Aorta (tissue), 5 donors: ENCODE results near the gene GJC2. TPM values are rescaled to one million over a fixed set of nuclear protein-coding genes. Genes with fewer than 3 reads are reported as not detected.
"Not testable (repeated sequence)": the region's sequence is repeated elsewhere in the genome, so short reads cannot be mapped to it uniquely, and the experiment has no call there.

Experiments used
- ATAC-seq: fragments of 200-7000 bp; cut with Tn5 transposase; one replicate; pipeline ENCODE4 v1.9.1; 2022; ENCODE audit warnings: moderate library complexity; ENCODE audit not compliant: low FRiP score
- DNase-seq, 2 donors: peaks; one replicate each; pipeline ENCODE4 v3.0.0-alpha.2; 2020
- H3K27ac ChIP-seq, 2 donors: one replicate each; pipeline ENCODE4 v1.5.1; 2013; ENCODE audit warnings: low read length in 2 of 2, mild to moderate bottlenecking in 2 of 2, moderate library complexity in 2 of 2, control low read depth in 1 of 2, inconsistent platforms in 1 of 2, low read depth in 1 of 2
- H3K27me3 ChIP-seq, 2 donors: one replicate each; pipeline ENCODE4 v1.6.1; 2013; ENCODE audit warnings: control low read depth in 1 of 2, low read length in 1 of 2, mild to moderate bottlenecking in 1 of 2, moderate library complexity in 1 of 2; ENCODE audit not compliant: insufficient read depth in 2 of 2, control insufficient read depth in 1 of 2
- H3K36me3 ChIP-seq, 2 donors: one replicate each; pipeline ENCODE4 v1.6.1; 2013; ENCODE audit warnings: control low read depth in 1 of 2, low read length in 1 of 2, mild to moderate bottlenecking in 1 of 2; ENCODE audit not compliant: insufficient read depth in 2 of 2, control insufficient read depth in 1 of 2
- H3K4me1 ChIP-seq, 2 donors: one replicate each; pipeline ENCODE4 v1.6.1; 2013; ENCODE audit warnings: low read length in 2 of 2, control low read depth in 1 of 2, mild to moderate bottlenecking in 1 of 2, moderate library complexity in 1 of 2; ENCODE audit not compliant: insufficient read depth in 2 of 2, control insufficient read depth in 1 of 2
- H3K4me3 ChIP-seq, 2 donors: one replicate each; pipeline ENCODE4 v1.5.1; 2013; ENCODE audit warnings: low read length in 2 of 2, control low read depth in 1 of 2, mild to moderate bottlenecking in 1 of 2
- H3K9me3 ChIP-seq: one replicate; pipeline ENCODE4 v1.6.1; 2013; ENCODE audit warnings: mild to moderate bottlenecking, low read length; ENCODE audit not compliant: control insufficient read depth
- WGBS, 2 donors: extraction: QIAGEN DNeasy Blood & Tissue Kit; methylation state at CpG; one replicate each; pipeline ENCODE4 v1.1.7; 2013; 5-methylcytosine and 5-hydroxymethylcytosine counted together
- intact Hi-C, 2 donors: fragments of 100-400 bp; cut with DNase I; formaldehyde crosslinking; loops; one replicate each; pipeline versions ENCODE4 v1.14.2 to v1.15.0; 2022
- polyA plus RNA-seq, 2 donors: library from polyadenylated mRNA; stranded (reverse); fragments of 200-250 nt; gene quantifications; one replicate each; pipeline ENCODE4 v1.2.3, GENCODE V29; 2013
- total RNA-seq, 2 donors: library from RNA; stranded (reverse); fragmentation: NEBNext Ultra II Directional; extraction: Animal tissue kit (Norgen Biotek cat#: 25700); gene quantifications; one replicate each; pipeline ENCODE4 v1.2.1, GENCODE V29; 2021
- donor health status: healthy with polysubstance abuse.
- donor health status: Bipolar disorder and iron deficiency.
- donor health status: DM: no; HTN: no; CAD: no.
- donor health status: DM: no; HTN: no; CAD: no.
- donor health status: DM: yes; HTN: yes; CAD: no.

The GJC2 gene
- total and polyA plus RNA-seq, 4 donors = 0.50 to 4.5 (median 2.6) TPM

GRCh38 chr1:228180959-228181644 lies 31.4 kb downstream of the GJC2 start:
- Histone ChIP-seq H3K9me3 (no peaks in the 10 kb centered on the region), H3K27ac (no peak overlapping the region), H3K4me3 (no peak overlapping the region), H3K27me3 (no peaks in the 10 kb centered on the region), H3K36me3 (no peaks in the 10 kb centered on the region), H3K4me1 (no peaks in the 10 kb centered on the region)
- intact Hi-C loops = no loop called here
- 93% methylated on average over 7 of the region's 7 CpGs for WGBS, 2 donors
- DNase-seq (peak in 1 of 2 donors; percentile 33), ATAC-seq (no peak)

- H3K36me3 ChIP-seq = no peaks in the 10 kb centered on the region
- H3K9me3 ChIP-seq = no peaks in the 10 kb centered on the region
- H3K4me3 ChIP-seq = no peak overlapping the region
- H3K27ac ChIP-seq = no peak overlapping the region
- no peaks in the 10 kb centered on the region for H3K4me1 ChIP-seq
- ATAC-seq = no peak
- peak in 1 of 2 donors; percentile 28 for DNase-seq
- 57 to 61% methylated on average over 9 of the region's 9 CpGs for WGBS, 2 donors
- H3K27me3 ChIP-seq = no peaks in the 10 kb centered on the region
- intact Hi-C loops = no loop called here
These were observed 31.9 kb downstream of the GJC2 start for GRCh38 chr1:228181645-228182034.

GRCh38 chr1:228182296-228183030 lies 32.7 kb downstream of the GJC2 start:
- no peak overlapping the region for H3K27ac ChIP-seq
- H3K4me1 ChIP-seq = no peaks in the 10 kb centered on the region
- no peaks in the 10 kb centered on the region for H3K9me3 ChIP-seq
- intact Hi-C loops = no loop called here
- ATAC-seq = no peak
- H3K27me3 ChIP-seq = no peaks in the 10 kb centered on the region
- no peaks in the 10 kb centered on the region for H3K36me3 ChIP-seq
- 94 to 95% methylated on average over 27 to 32 of the region's 32 CpGs for WGBS, 2 donors
- H3K4me3 ChIP-seq = no peak overlapping the region
- DNase-seq = peak in 1 of 2 donors; percentile 60

- no peak for ATAC-seq
- no peaks in the 10 kb centered on the region for H3K4me1 ChIP-seq
- no peaks in the 10 kb centered on the region for H3K27me3 ChIP-seq
- DNase-seq = peak in 1 of 2 donors; percentile 35
- H3K36me3 ChIP-seq = no peaks in the 10 kb centered on the region
- no peaks in the 10 kb centered on the region for H3K9me3 ChIP-seq
- no peak overlapping the region for H3K27ac ChIP-seq
- 69 to 79% methylated on average over 7 of the region's 7 CpGs for WGBS, 2 donors
- intact Hi-C loops = no loop called here
- no peak overlapping the region for H3K4me3 ChIP-seq
These were observed 34.4 kb downstream of the GJC2 start for GRCh38 chr1:228184152-228184551.

GRCh38 chr1:228185641-228185965 lies 35.9 kb downstream of the GJC2 start:
- intact Hi-C loops = no loop called here

GRCh38 chr1:228188249-228188648 lies 38.5 kb downstream of the GJC2 start:
- not testable (repeated sequence) for ATAC-seq

More at GRCh38 chr1:228185641-228185965, 35.9 kb downstream of the GJC2 start:
- 86% methylated on average over 11 of the region's 11 CpGs for WGBS, 2 donors
- Histone ChIP-seq H3K27me3 (no peaks in the 10 kb centered on the region), H3K36me3 (no peaks in the 10 kb centered on the region), H3K27ac (no peak overlapping the region), H3K4me3 (no peak overlapping the region), H3K4me1 (no peaks in the 10 kb centered on the region), H3K9me3 (no peaks in the 10 kb centered on the region)
- DNase-seq = peak in 1 of 2 donors; percentile 49
- ATAC-seq = no peak

GRCh38 chr1:228190182-228190581 lies 40.5 kb downstream of the GJC2 start:
- no peaks in the 10 kb centered on the region for H3K27me3 ChIP-seq
- intact Hi-C loops = no loop called here
- ATAC-seq (no peak), DNase-seq (peak in 1 of 2 donors; percentile 47)
- H3K9me3 ChIP-seq = no peaks in the 10 kb centered on the region
- H3K36me3 ChIP-seq = no peaks in the 10 kb centered on the region
- no peaks in the 10 kb centered on the region for H3K4me1 ChIP-seq
- H3K27ac ChIP-seq = no peak overlapping the region
- 82 to 89% methylated on average over 14 of the region's 14 CpGs for WGBS, 2 donors
- no peak overlapping the region for H3K4me3 ChIP-seq

More at GRCh38 chr1:228188249-228188648, 38.5 kb downstream of the GJC2 start:
- DNase-seq, H3K27ac ChIP-seq, H3K36me3 ChIP-seq, intact Hi-C loops, H3K4me3 ChIP-seq, H3K27me3 ChIP-seq, H3K9me3 ChIP-seq, H3K4me1 ChIP-seq: not testable (repeated sequence)
- 82 to 84% methylated on average over 2 of the region's 2 CpGs for WGBS, 2 donors

- intact Hi-C loops = no loop called here
- WGBS, 2 donors = 90 to 95% methylated on average over 5 of the region's 5 CpGs
- H3K36me3 ChIP-seq = no peaks in the 10 kb centered on the region
- H3K27ac ChIP-seq = no peak overlapping the region
- H3K4me3 ChIP-seq = no peak overlapping the region
- no peaks in the 10 kb centered on the region for H3K4me1 ChIP-seq
- H3K27me3 ChIP-seq = no peaks in the 10 kb centered on the region
- H3K9me3 ChIP-seq = no peaks in the 10 kb centered on the region
- ATAC-seq = no peak
- peak in 1 of 2 donors; percentile 20 for DNase-seq
These were observed 41.0 kb downstream of the GJC2 start for GRCh38 chr1:228190778-228191177.

GRCh38 chr1:228194436-228194835 lies 44.7 kb downstream of the GJC2 start:
- WGBS, 2 donors = 69 to 75% methylated on average over 3 of the region's 3 CpGs
- peaks cover 2% of the 10 kb centered on the region for H3K9me3 ChIP-seq
- no peak overlapping the region for H3K4me3 ChIP-seq
- ATAC-seq (no peak), DNase-seq (peak in 1 of 2 donors; percentile 34)
- no peaks in the 10 kb centered on the region for H3K36me3 ChIP-seq
- intact Hi-C loops = no loop called here
- no peak overlapping the region for H3K27ac ChIP-seq
- no peaks in the 10 kb centered on the region for H3K27me3 ChIP-seq
- H3K4me1 ChIP-seq = no peaks in the 10 kb centered on the region
